Nephron progenitor cell (in vitro differentiated cells): ENCODE results near the gene KLK15.

Experiments used
- DNase-seq: peaks from one replicate; pipeline ENCODE4 v3.0.0; 2021
- H3K27ac Mint-ChIP-seq: 2 replicates; pipeline ENCODE4 v1.8.0; 2021; ENCODE audit warnings: mild to moderate bottlenecking, moderate library complexity, mixed read lengths
- H3K27me3 Mint-ChIP-seq: 2 replicates; pipeline ENCODE4 v1.8.0; 2021; ENCODE audit warnings: mild to moderate bottlenecking, low read depth, mixed read lengths; ENCODE audit not compliant: poor library complexity
- H3K36me3 Mint-ChIP-seq: 2 replicates; pipeline ENCODE4 v1.8.0; 2021; ENCODE audit warnings: low read depth, mixed read lengths
- H3K4me1 Mint-ChIP-seq: 2 replicates; pipeline ENCODE4 v1.8.0; 2021; ENCODE audit warnings: mixed read lengths
- H3K4me3 Mint-ChIP-seq: 2 replicates; pipeline ENCODE4 v1.8.0; 2021; ENCODE audit warnings: mild to moderate bottlenecking, moderate library complexity, mixed read lengths
- H3K9me3 Mint-ChIP-seq: 2 replicates; pipeline ENCODE4 v1.8.0; 2021; ENCODE audit warnings: mild to moderate bottlenecking, moderate library complexity, mixed read lengths
- CTCF ChIP-seq: fragments of 200-600 bp; sonication (generic); IDR thresholded peaks from 2 replicates; pipeline ENCODE4 v1.5.0; 2021; ENCODE audit warnings: antibody characterized with exemption

The KLK15 gene

GRCh38 chr19:50820086-50820485 is 13.3 kb downstream of the KLK15 start:
- Mint-ChIP-seq H3K36me3 (no peaks in the 10 kb centered on the region), H3K4me3 (no peak overlapping the region), H3K9me3 (peaks cover 18% of the 10 kb centered on the region), H3K27me3 (peaks cover 96% of the 10 kb centered on the region), H3K27ac (no peak overlapping the region), H3K4me1 (peaks cover 31% of the 10 kb centered on the region)
- TF ChIP-seq CTCF: no peak
- DNase-seq: no peak

GRCh38 chr19:50819636-50820035 is 13.7 kb downstream of the KLK15 start:
- Mint-ChIP-seq H3K27me3 (peaks cover 95% of the 10 kb centered on the region), H3K9me3 (peaks cover 22% of the 10 kb centered on the region), H3K27ac (no peak overlapping the region), H3K36me3 (no peaks in the 10 kb centered on the region), H3K4me3 (no peak overlapping the region), H3K4me1 (peaks cover 31% of the 10 kb centered on the region)
- TF ChIP-seq CTCF: no peak
- DNase-seq: no peak

GRCh38 chr19:50818859-50819472 is 14.4 kb downstream of the KLK15 start:
- DNase-seq: no peak
- Mint-ChIP-seq H3K36me3 (no peaks in the 10 kb centered on the region), H3K27me3 (peaks cover 96% of the 10 kb centered on the region), H3K9me3 (peaks cover 19% of the 10 kb centered on the region), H3K4me1 (peaks cover 31% of the 10 kb centered on the region), H3K27ac (no peak overlapping the region), H3K4me3 (peak overlapping the region; percentile 64)
- TF ChIP-seq CTCF: no peak

GRCh38 chr19:50817941-50818858 is 15.2 kb downstream of the KLK15 start:
- Mint-ChIP-seq H3K4me1 (peaks cover 31% of the 10 kb centered on the region), H3K27ac (no peak overlapping the region), H3K4me3 (peak overlapping the region; percentile 74), H3K36me3 (no peaks in the 10 kb centered on the region), H3K9me3 (peaks cover 19% of the 10 kb centered on the region), H3K27me3 (peaks cover 95% of the 10 kb centered on the region)
- TF ChIP-seq CTCF: no peak
- DNase-seq: peak; percentile 92

- Mint-ChIP-seq H3K4me3 (no peak overlapping the region), H3K27ac (no peak overlapping the region), H3K9me3 (peaks cover 19% of the 10 kb centered on the region), H3K27me3 (peaks cover 84% of the 10 kb centered on the region), H3K4me1 (peaks cover 20% of the 10 kb centered on the region), H3K36me3 (no peaks in the 10 kb centered on the region)
- TF ChIP-seq CTCF: no peak
- DNase-seq: no peak
Observed at GRCh38 chr19:50815439-50815838, 17.9 kb downstream of the KLK15 start.
